Karpas-422 (cell line): ENCODE results near the gene VRTN. TPM values are rescaled to one million over a fixed set of nuclear protein-coding genes. Genes with fewer than 3 reads are reported as not detected.

Experiments
- total RNA-seq: library from RNA; depleted of rRNA; stranded (reverse); fragments of >200 nt; shearing (Covaris generic); gene quantifications from 2 replicates; pipeline ENCODE4 v1.2.3, GENCODE V29; 2014; ENCODE audit warnings: low replicate concordance; rRNA removed

The VRTN gene
- total RNA-seq, 1 experiment from 2014 or later = not detected

Other genes starting within 250 kb of the VRTN start
- not detected in 2 replicates for gene VSX2, start 109.0 kb upstream of the VRTN start, total RNA-seq
- 49.2 and 64.1 TPM in 2 replicates for gene ABCD4, start 45.5 kb upstream of the VRTN start, total RNA-seq
- gene SYNDIG1L, start 77.7 kb downstream of the VRTN start, total RNA-seq = not detected in 2 replicates
- gene NPC2, start 144.8 kb downstream of the VRTN start, total RNA-seq = 113 and 120 TPM in 2 replicates
- 25.7 and 40.0 TPM in 2 replicates for gene ISCA2, start 145.3 kb downstream of the VRTN start, total RNA-seq